A549 (cell line): Measurements from ENCODE around the gene SETDB2. TPM values are rescaled to one million over a fixed set of nuclear protein-coding genes. Genes with fewer than 3 reads are reported as not detected.

Experiments
- ATAC-seq, 2 experiments: fragments of 200-7000 bp in 1 of 2; fragments of >200 bp in 1 of 2; cut with Nextera tagmentation in 1 of 2; cut with Tn5 transposase in 1 of 2; 3 replicates each; pipeline versions ENCODE4 v1.8.0 to v1.9.1; 2018 to 2020; ENCODE audit warnings: mild to moderate bottlenecking in 1 of 2, moderate library complexity in 1 of 2
- CTCF ChIA-PET: fragments of 300-600 bp; sonication (Branson Sonifier 250); formaldehyde crosslinking; extraction: SDS; loops from one replicate; lab custom pipeline; 2021; ENCODE audit warnings: antibody characterized with exemption, inconsistent platforms; lab: Yijun Ruan, JAX
- POLR2A ChIA-PET: fragments of 350-600 bp; formaldehyde crosslinking; extraction: SDS; loops from one replicate; lab custom pipeline; 2021; ENCODE audit warnings: antibody characterized with exemption, inconsistent platforms; lab: Yijun Ruan, JAX
- DNase-seq, 2 experiments: peaks; one replicate each; pipeline versions ENCODE4 v3.0.0 to v3.0.0-alpha.2; 2011 to 2016; ENCODE audit warnings: low read depth in 1 of 2, low spot score in 1 of 2
- FAIRE-seq: peaks from 2 replicates; lab custom pipeline; 2011; peaks lifted over from hg19 to GRCh38; lab: Jason Lieb, UNC
- H3K27ac ChIP-seq, 2 experiments: fragments of >200 bp; sonication (Bioruptor Twin); formaldehyde crosslinking; 3 replicates each; pipeline ENCODE4 v1.5.1; 2016 to 2017
- H3K4me1 ChIP-seq: fragments of >200 bp; sonication (Bioruptor Twin); formaldehyde crosslinking; 3 replicates; pipeline ENCODE4 v1.6.1; 2016
- H3K4me2 ChIP-seq: fragments of >200 bp; sonication (Bioruptor Twin); formaldehyde crosslinking; 3 replicates; pipeline ENCODE4 v1.6.1; 2016
- H3K4me3 ChIP-seq: fragments of >200 bp; sonication (Bioruptor Twin); formaldehyde crosslinking; 3 replicates; pipeline ENCODE4 v1.5.1; 2016
- H3K9me3 ChIP-seq: fragments of >200 bp; sonication (Bioruptor Twin); formaldehyde crosslinking; 3 replicates; pipeline ENCODE4 v1.6.1; 2016
- BCL3 ChIP-seq: fragments of >200 bp; sonication (Bioruptor Twin); formaldehyde crosslinking; IDR thresholded peaks from 3 replicates; pipeline ENCODE4 v1.6.1; 2016
- CBX8 ChIP-seq: fragments of 200-600 bp; sonication (generic); IDR thresholded peaks from 2 replicates; pipeline ENCODE4 v1.6.1; 2016
- CTCF ChIP-seq: fragments of >200 bp; sonication (Bioruptor Twin); formaldehyde crosslinking; IDR thresholded peaks from 3 replicates; pipeline ENCODE4 v1.5.1; 2016
- ELK1 ChIP-seq: fragments of 150-350 bp; IDR thresholded peaks from 2 replicates; pipeline ENCODE4 v1.6.1; 2014; ENCODE audit warnings: low read depth, mild to moderate bottlenecking, low read length
- ESRRA ChIP-seq: fragments of 150-350 bp; IDR thresholded peaks from 2 replicates; pipeline ENCODE4 v1.6.1; 2014; ENCODE audit warnings: mild to moderate bottlenecking, low read length, borderline replicate concordance
- GATA3 ChIP-seq: IDR thresholded peaks from 2 replicates; pipeline ENCODE4 v1.6.1; 2012; ENCODE audit warnings: borderline replicate concordance
- HMGXB4 ChIP-seq: fragments of 250-450 bp; sonication (Bioruptor Pico); IDR thresholded peaks from 2 replicates; pipeline ENCODE4 v1.5.0; 2021; ENCODE audit warnings: mild to moderate bottlenecking, moderate library complexity, borderline replicate concordance
- JUN ChIP-seq, 2 experiments: fragments of >200 bp; sonication (Bioruptor Twin); formaldehyde crosslinking; IDR thresholded peaks; 2 replicates in 1 of 2; 3 replicates in 1 of 2; pipeline ENCODE4 v1.6.1; 2016 to 2017
- JUNB ChIP-seq: fragments of >200 bp; sonication (Bioruptor Twin); formaldehyde crosslinking; IDR thresholded peaks from 2 replicates; pipeline ENCODE4 v1.6.1; 2016
- KDM1A ChIP-seq: fragments of 200-600 bp; sonication (generic); IDR thresholded peaks from 2 replicates; pipeline ENCODE4 v1.6.1; 2016; ENCODE audit warnings: low read depth, mild to moderate bottlenecking
- MAZ ChIP-seq: fragments of 150-350 bp; IDR thresholded peaks from 2 replicates; pipeline ENCODE4 v1.6.1; 2014; ENCODE audit warnings: antibody characterized with exemption, low read depth, low read length, borderline replicate concordance
- MYC ChIP-seq: IDR thresholded peaks from 2 replicates; pipeline ENCODE4 v1.6.1; 2012; ENCODE audit warnings: mild to moderate bottlenecking, inconsistent platforms, low read length, improper control_type of control experiment, borderline replicate concordance
- NR3C1 ChIP-seq: fragments of >200 bp; sonication (Bioruptor Twin); formaldehyde crosslinking; IDR thresholded peaks from 3 replicates; pipeline ENCODE4 v1.6.1; 2017
- PHF8 ChIP-seq: fragments of 200-600 bp; sonication (generic); IDR thresholded peaks from 2 replicates; pipeline ENCODE4 v1.6.1; 2016; ENCODE audit warnings: low read depth, mild to moderate bottlenecking, antibody characterized with exemption, moderate library complexity, borderline replicate concordance
- RAD21 ChIP-seq, 2 experiments: fragments of >200 bp in 1 of 2; sonication (Bioruptor Twin) in 1 of 2; formaldehyde crosslinking in 1 of 2; IDR thresholded peaks in 1 of 2; conservative IDR thresholded peaks in 1 of 2; 2 replicates in 1 of 2; 3 replicates in 1 of 2; pipeline ENCODE4 v1.6.1; 2012 to 2018; ENCODE audit warnings: inconsistent platforms in 1 of 2
- RARB ChIP-seq: fragments of 250-450 bp; sonication (Bioruptor Pico); IDR thresholded peaks from 2 replicates; pipeline ENCODE4 v1.8.0; 2021; ENCODE audit warnings: mild to moderate bottlenecking, moderate library complexity
- RCOR1 ChIP-seq: fragments of 150-350 bp; IDR thresholded peaks from 2 replicates; pipeline ENCODE4 v1.6.1; 2014; ENCODE audit warnings: antibody characterized with exemption, low read length, low read depth
- RFX5 ChIP-seq: fragments of 450-650 bp; IDR thresholded peaks from 2 replicates; pipeline ENCODE4 v1.7.1; 2014; ENCODE audit warnings: antibody characterized with exemption, mild to moderate bottlenecking, moderate library complexity
- RNF2 ChIP-seq: fragments of 200-600 bp; sonication (generic); IDR thresholded peaks from 2 replicates; pipeline ENCODE4 v1.6.1; 2016; ENCODE audit warnings: low read depth, mild to moderate bottlenecking, antibody characterized with exemption, moderate library complexity, borderline replicate concordance
- USF2 ChIP-seq: fragments of 450-650 bp; IDR thresholded peaks from 2 replicates; pipeline ENCODE4 v1.6.1; 2014; ENCODE audit warnings: antibody characterized with exemption
- ZNF302 ChIP-seq: fragments of 250-450 bp; sonication (Bioruptor Pico); IDR thresholded peaks from 2 replicates; pipeline ENCODE4 v1.9.0; 2021; ENCODE audit warnings: inconsistent platforms, mild to moderate bottlenecking, moderate library complexity
- WGBS: methylation state at CpG from one replicate; pipeline ENCODE4 v1.1.6; 2017; ENCODE audit errors: missing lambda C conversion rate; 5-methylcytosine and 5-hydroxymethylcytosine counted together
- polyA plus RNA-seq, 4 experiments: library from polyadenylated mRNA; depleted of rRNA in 3 of 4; stranded (reverse); fragments of >200 nt; fragmentation: RNase III in 1 of 4; extraction: RNeasy Plus Mini Kit Qiagen cat#74134 plus additional on column Dnase treatment in 1 of 4; gene quantifications; 2 replicates in 3 of 4; 3 replicates in 1 of 4; pipeline ENCODE4 v1.2.3, GENCODE V29; 2011 to 2017

The SETDB2 gene
- polyA plus RNA-seq, 2 of the 4 experiments (the other 2 are of a cell fraction) = 1.3 to 4.6 TPM

- H3K27ac ChIP-seq = no peak overlapping the region
- ATAC-seq (no peak), DNase-seq (no peak), FAIRE-seq (no peak)
- TF ChIP-seq JUN (IDR thresholded peaks at IDR 0.05) (no peak), CBX8 (no peak), JUNB (no peak), CTCF (no peak), KDM1A (no peak), ZNF302 (CRISPR knock-in tag) (no peak), USF2 (no peak), BCL3 (no peak), RARB (CRISPR knock-in tag) (no peak), RNF2 (no peak), RCOR1 (no peak), HMGXB4 (CRISPR knock-in tag) (no peak), NR3C1 (no peak), PHF8 (no peak), RAD21 (conservative IDR thresholded peaks at IDR 0.05 in 1 of 2, IDR thresholded peaks at IDR 0.05 in 1 of 2) (no peak)
- 76% methylated on average over 4 of the region's 4 CpGs for whole genome bisulfite sequencing
- CTCF ChIA-PET = no interaction called here
- POLR2A ChIA-PET = no interaction called here
- no peak overlapping the region for H3K4me3 ChIP-seq
- no peak overlapping the region for H3K4me2 ChIP-seq
- no peaks in the 10 kb centered on the region for H3K9me3 ChIP-seq
- peaks cover 5% of the 10 kb centered on the region; the same call in 1 of the 3 replicates for H3K4me1 ChIP-seq
Measured at GRCh38 chr13:49454388-49455006, 10.4 kb downstream of the SETDB2 start.

GRCh38 chr13:49455007-49455398 lies 10.9 kb downstream of the SETDB2 start:
- ATAC-seq (no peak), DNase-seq (no peak), FAIRE-seq (no peak)
- no peak overlapping the region for H3K4me3 ChIP-seq
- CTCF ChIA-PET = no interaction called here
- H3K4me2 ChIP-seq = no peak overlapping the region
- POLR2A ChIA-PET = no interaction called here
- peaks cover 5% of the 10 kb centered on the region; the same call in 1 of the 3 replicates for H3K4me1 ChIP-seq
- no peak for TF ChIP-seq ESRRA
- TF ChIP-seq GATA3 = no peak
- no peak for TF ChIP-seq RFX5
- TF ChIP-seq MYC = no peak
- TF ChIP-seq MAZ = no peak
- no peak for TF ChIP-seq JUN (IDR thresholded peaks at IDR 0.05)
- TF ChIP-seq ELK1 = no peak
- TF ChIP-seq PHF8 = no peak
- TF ChIP-seq, all 56 proteins: peak for 0
- Histone ChIP-seq H3K9me3 (no peaks in the 10 kb centered on the region), H3K27ac (no peak overlapping the region)
